ENCODE measurements around the gene SLC36A1. TPM values are rescaled to one million over a fixed set of nuclear protein-coding genes. Genes with fewer than 3 reads are reported as not detected.

The SLC36A1 gene
- total and polyA plus RNA-seq, 2 of the 8 experiments (the other 6 are each of a cell fraction or from before 2014, with no cell fraction given) = 6.6 to 9.6 TPM

GRCh38 chr5:151454889-151455288 is 7.5 kb downstream of the SLC36A1 start:
- H3K27ac ChIP-seq (ENCODE audit: low read depth, low read length) = no peak overlapping the region
- no peak overlapping the region for H3K9ac ChIP-seq (replicated peaks in 1 of 4; ENCODE audit: extremely low read depth in 1 of 4, low read depth in 3 of 4, low read length in 3 of 4)
- no peaks in the 10 kb centered on the region for H3K27me3 ChIP-seq (replicated peaks in 1 of 4; ENCODE audit: control insufficient read depth in 3 of 4, extremely low read depth in 1 of 4, insufficient read depth in 3 of 4, low read length in 3 of 4)
- H3K4me1 ChIP-seq (replicated peaks in 1 of 4; ENCODE audit: control insufficient read depth in 3 of 4, insufficient read depth in 4 of 4, low read length in 3 of 4) = peaks cover 0 to 4% (median 3%) of the 10 kb centered on the region in 4 experiments; a peak in 2 of 7 replicates
- no peak overlapping the region for H3K14ac ChIP-seq (ENCODE audit: insufficient read length)
- H2BK12ac ChIP-seq (ENCODE audit: low read depth, low read length) = no peak overlapping the region
- H3K56ac ChIP-seq (replicated peaks; ENCODE audit: insufficient read length, low read depth, low read length) = no peak overlapping the region
- H3K23ac ChIP-seq (ENCODE audit: insufficient read length) = no peak overlapping the region
- no peak overlapping the region for H2AFZ ChIP-seq (ENCODE audit: low read length)
- no peak overlapping the region for H2BK5ac ChIP-seq (ENCODE audit: low read depth, low read length)
- H2BK120ac ChIP-seq (replicated peaks; ENCODE audit: low read depth, low read length) = no peak overlapping the region
- WGBS, 2 experiments (ENCODE audit: extremely low coverage in 1 of 2, insufficient coverage in 1 of 2, insufficient read length in 1 of 2, insufficient replicate concordance in 2 of 2, low coverage in 1 of 2, low lambda C conversion rate in 2 of 2, missing lambda C conversion rate in 1 of 2) = 89% methylated on average over 3 of the region's 3 CpGs; no CpG with 5 or more reads in 1 of the 2 experiments
- ChIA-PET POLR2A (ENCODE audit: partially characterized antibody) (no interaction called here), CTCF (ENCODE audit: partially characterized antibody) (interaction anchor here (0.8 to 5.3 kb wide), 7 partner anchors 9 to 137 kb away, joined by 3 to 16 read pairs (median 3); no protein-coding TSS in a partner anchor)
- no peak overlapping the region for H4K91ac ChIP-seq (replicated peaks; ENCODE audit: insufficient read length, low read length)
- no peaks in the 10 kb centered on the region for H4K20me1 ChIP-seq (replicated peaks in 1 of 2; ENCODE audit: control insufficient read depth in 1 of 2, insufficient read depth in 2 of 2, low read length in 2 of 2)
- H4K8ac ChIP-seq (ENCODE audit: extremely low read depth, insufficient read depth, low read length) = no peak overlapping the region
- H3K23me2 ChIP-seq (ENCODE audit: low read depth, low read length) = no peaks in the 10 kb centered on the region
- H3K18ac ChIP-seq (ENCODE audit: extremely low read depth, low read length) = no peak overlapping the region
- H2AK5ac ChIP-seq (ENCODE audit: low read depth, low read length) = no peak overlapping the region
- H4K5ac ChIP-seq (ENCODE audit: insufficient read length, low read depth, low read length) = no peak overlapping the region
- FAIRE-seq = no peak
- H3K36me3 ChIP-seq (ENCODE audit: control insufficient read depth in 2 of 4, insufficient read depth in 4 of 4, low read length in 3 of 4) = no peaks in the 10 kb centered on the region
- 0 out of 4 replicates have a peak, but pooled peaks cover 0 to under 1% of the 10 kb centered on the region in 2 experiments for H3K79me2 ChIP-seq (ENCODE audit: control insufficient read depth in 1 of 2, insufficient read depth in 2 of 2, low read length in 2 of 2)
- DNase-seq (ENCODE audit: low read depth in 1 of 2, low spot score in 2 of 2) = no peak
- H3K4ac ChIP-seq (replicated peaks; ENCODE audit: insufficient read length, low read depth, low read length) = no peak overlapping the region
- no peak overlapping the region for H2BK15ac ChIP-seq (ENCODE audit: low read length)
- H3K4me2 ChIP-seq (ENCODE audit: insufficient read depth in 1 of 2, low read depth in 2 of 2, low read length in 2 of 2) = no peak overlapping the region
- no peaks in the 10 kb centered on the region for H3K9me3 ChIP-seq (ENCODE audit: insufficient read depth in 2 of 2, low read depth in 1 of 2, low read length in 1 of 2)
- H2BK20ac ChIP-seq (ENCODE audit: low read length) = no peak overlapping the region
- no peak overlapping the region for H3K4me3 ChIP-seq (ENCODE audit: extremely low read depth in 1 of 4, insufficient read depth in 2 of 4, low read depth in 3 of 4, low read length in 4 of 4)
- H3K79me1 ChIP-seq (ENCODE audit: low read depth, low read length) = 0 out of 2 replicates have a peak, but pooled peaks cover 4% of the 10 kb centered on the region
- TF ChIP-seq GABPA (IDR thresholded peaks at IDR 0.05; ENCODE audit: borderline replicate concordance, insufficient read depth, low read length) = no peak
- TF ChIP-seq, protein P1, sequence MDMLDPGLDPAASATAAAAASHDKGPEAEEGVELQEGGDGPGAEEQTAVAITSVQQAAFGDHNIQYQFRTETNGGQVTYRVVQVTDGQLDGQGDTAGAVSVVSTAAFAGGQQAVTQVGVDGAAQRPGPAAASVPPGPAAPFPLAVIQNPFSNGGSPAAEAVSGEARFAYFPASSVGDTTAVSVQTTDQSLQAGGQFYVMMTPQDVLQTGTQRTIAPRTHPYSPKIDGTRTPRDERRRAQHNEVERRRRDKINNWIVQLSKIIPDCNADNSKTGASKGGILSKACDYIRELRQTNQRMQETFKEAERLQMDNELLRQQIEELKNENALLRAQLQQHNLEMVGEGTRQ (IDR thresholded peaks at IDR 0.05; ENCODE audit: low read length) = no peak
- TF ChIP-seq ASH2L (IDR thresholded peaks at IDR 0.05; ENCODE audit: low read length) = no peak
- TF ChIP-seq BCL11A (IDR thresholded peaks at IDR 0.05; ENCODE audit: low read depth in 2 of 2, low read length in 2 of 2) = no peak
- no peak for TF ChIP-seq POLR2A (IDR thresholded peaks at IDR 0.05; ENCODE audit: control extremely low read depth in 1 of 2, low read depth in 2 of 2, low read length in 2 of 2)
- TF ChIP-seq KDM4A (IDR thresholded peaks at IDR 0.05; ENCODE audit: low read depth, low read length, severe bottlenecking) = no peak
- TF ChIP-seq CREB1 (IDR thresholded peaks at IDR 0.05) = no peak
- no peak for TF ChIP-seq SP4 (IDR thresholded peaks at IDR 0.05; ENCODE audit: low read length)
- no peak for TF ChIP-seq SUZ12 (IDR thresholded peaks at IDR 0.05; ENCODE audit: low read length)
- no peak for TF ChIP-seq POLR2AphosphoS5 (IDR thresholded peaks at IDR 0.05; ENCODE audit: low read depth, low read length)
- TF ChIP-seq SIRT6 (IDR thresholded peaks at IDR 0.05; ENCODE audit: low read length) = no peak
- TF ChIP-seq TCF12 (IDR thresholded peaks at IDR 0.05; ENCODE audit: low read depth, low read length) = no peak
- TF ChIP-seq SP1 (IDR thresholded peaks at IDR 0.05; ENCODE audit: low read depth, low read length) = no peak
